Frontal cortex (tissue), 4 donors: ENCODE data around the gene HTR7. TPM values are rescaled to one million over a fixed set of nuclear protein-coding genes. Genes with fewer than 3 reads are reported as not detected.
"Not testable (repeated sequence)": the region's sequence is repeated elsewhere in the genome, so short reads cannot be mapped to it uniquely, and the experiment has no call there.

ENCODE experiments used
- DNase-seq, 2 donors: peaks; one replicate each; pipeline ENCODE4 v3.0.0; 2012; ENCODE audit warnings: low spot score in 2 of 2
- FAIRE-seq: peaks from 2 replicates; lab custom pipeline; 2012; peaks lifted over from hg19 to GRCh38; lab: Jason Lieb, UNC
- total RNA-seq: library from RNA; depleted of rRNA; stranded (reverse); fragments of >200 nt; gene quantifications from one replicate; pipeline ENCODE4 v1.2.3, GENCODE V29; 2014
- donor health status: control.
- donor health status: control.
- donor health status: control.

Gene HTR7
- 14.3 TPM for total RNA-seq

GRCh38 chr10:90857635-90858460, at the start of gene HTR7:
TSS of gene HTR7 (minus strand) at chr10:90858039. CDS start at chr10:90857671, 368 bp downstream.
- DNase-seq (peak; percentile 73 to 76), FAIRE-seq (no peak)

- no peak for FAIRE-seq
- no peak for DNase-seq
Observed at GRCh38 chr10:90906596-90906995, 48.8 kb upstream of the HTR7 start.

GRCh38 chr10:90905925-90906324, 48.1 kb upstream of the HTR7 start:
- DNase-seq (no peak), FAIRE-seq (no peak)

GRCh38 chr10:90896916-90897315, 39.1 kb upstream of the HTR7 start:
- not testable (repeated sequence) for DNase-seq, FAIRE-seq

- FAIRE-seq (no peak), DNase-seq (no peak)
Observed at GRCh38 chr10:90893190-90893589, 35.4 kb upstream of the HTR7 start.

- DNase-seq (no peak), FAIRE-seq (no peak)
Observed at GRCh38 chr10:90890347-90890746, 32.5 kb upstream of the HTR7 start.

GRCh38 chr10:90889636-90890035, 31.8 kb upstream of the HTR7 start:
- no peak for FAIRE-seq
- no peak for DNase-seq

- FAIRE-seq: no peak
Observed at GRCh38 chr10:90888387-90888786, 30.5 kb upstream of the HTR7 start.

GRCh38 chr10:90887555-90887954, 29.7 kb upstream of the HTR7 start:
- DNase-seq (no peak), FAIRE-seq (no peak)

More at GRCh38 chr10:90888387-90888786, 30.5 kb upstream of the HTR7 start:
- DNase-seq: no peak

GRCh38 chr10:90885176-90885575, 27.3 kb upstream of the HTR7 start:
- FAIRE-seq (no peak), DNase-seq (no peak)

- no peak for DNase-seq
- no peak for FAIRE-seq
Observed at GRCh38 chr10:90884431-90884830, 26.6 kb upstream of the HTR7 start.

GRCh38 chr10:90880059-90880719, 22.4 kb upstream of the HTR7 start:
- not testable (repeated sequence) for DNase-seq
- peak; percentile 95 for FAIRE-seq

GRCh38 chr10:90879062-90879461, 21.2 kb upstream of the HTR7 start:
- DNase-seq: no peak
- FAIRE-seq: no peak

GRCh38 chr10:90872648-90873020, 14.8 kb upstream of the HTR7 start:
- FAIRE-seq: no peak
- DNase-seq: no peak

- no peak for FAIRE-seq
- peak; percentile 63 to 74 for DNase-seq
Observed at GRCh38 chr10:90871766-90872647, 14.2 kb upstream of the HTR7 start, which contains the start of gene RPP30. TSS of gene RPP30 (plus strand) at chr10:90871974. CDS start at chr10:90871987, 13 bp downstream.

GRCh38 chr10:90871279-90871765, 13.5 kb upstream of the HTR7 start:
- no peak for FAIRE-seq
- DNase-seq: peak in 1 of 2 donors; percentile 53

- DNase-seq (no peak), FAIRE-seq (no peak)
Observed at GRCh38 chr10:90866050-90866598, 8.3 kb upstream of the HTR7 start.

- no peak for FAIRE-seq
- DNase-seq: no peak
Observed at GRCh38 chr10:90865401-90865800, 7.6 kb upstream of the HTR7 start.

- FAIRE-seq (peak; percentile 82), DNase-seq (no peak)
Observed at GRCh38 chr10:90862908-90863514, 5.2 kb upstream of the HTR7 start.
